HTR-8/SVneo (cell line): ENCODE data around the gene OSTF1.

Experiments used
- DNase-seq: peaks from one replicate; pipeline ENCODE4 v3.0.0; 2011; ENCODE audit warnings: low spot score, mixed read lengths; ENCODE audit not compliant: insufficient read length
- FAIRE-seq: peaks from 2 replicates; lab custom pipeline; 2011; peaks lifted over from hg19 to GRCh38; lab: Jason Lieb, UNC

Gene OSTF1

GRCh38 chr9:75149841-75150241, 61.5 kb downstream of the OSTF1 start:
- FAIRE-seq: no peak
- DNase-seq: no peak

GRCh38 chr9:75150512-75150911, 62.2 kb downstream of the OSTF1 start:
- FAIRE-seq (no peak), DNase-seq (no peak)

GRCh38 chr9:75152416-75152815, 64.1 kb downstream of the OSTF1 start:
- DNase-seq: no peak
- FAIRE-seq: no peak

GRCh38 chr9:75156858-75157257, 68.5 kb downstream of the OSTF1 start:
- no peak for DNase-seq
- no peak for FAIRE-seq

- FAIRE-seq: no peak
Observed at GRCh38 chr9:75161116-75161857, 73.0 kb downstream of the OSTF1 start.

GRCh38 chr9:75163764-75164163, 75.5 kb downstream of the OSTF1 start:
- DNase-seq (no peak), FAIRE-seq (no peak)

More at GRCh38 chr9:75161116-75161857, 73.0 kb downstream of the OSTF1 start:
- DNase-seq: no peak

- DNase-seq (no peak), FAIRE-seq (no peak)
Observed at GRCh38 chr9:75164573-75164972, 76.3 kb downstream of the OSTF1 start.

GRCh38 chr9:75167281-75167680, 79.0 kb downstream of the OSTF1 start:
- DNase-seq (no peak), FAIRE-seq (no peak)

- DNase-seq: no peak
- FAIRE-seq: no peak
Observed at GRCh38 chr9:75168270-75169178, 80.2 kb downstream of the OSTF1 start.

GRCh38 chr9:75169623-75170022, 81.3 kb downstream of the OSTF1 start:
- DNase-seq: no peak
- FAIRE-seq: no peak

GRCh38 chr9:75170898-75171360, 82.6 kb downstream of the OSTF1 start:
- no peak for FAIRE-seq
- DNase-seq: peak; percentile 43

- no peak for DNase-seq
- no peak for FAIRE-seq
Observed at GRCh38 chr9:75175395-75175794, 87.1 kb downstream of the OSTF1 start.

- DNase-seq (no peak), FAIRE-seq (no peak)
Observed at GRCh38 chr9:75176037-75176436, 87.7 kb downstream of the OSTF1 start.

- no peak for FAIRE-seq
- DNase-seq: no peak
Observed at GRCh38 chr9:75181750-75182149, 93.4 kb downstream of the OSTF1 start.

GRCh38 chr9:75183306-75183705, 95.0 kb downstream of the OSTF1 start:
- DNase-seq: no peak
- no peak for FAIRE-seq

GRCh38 chr9:75184471-75184870, 96.2 kb downstream of the OSTF1 start:
- DNase-seq: no peak
- no peak for FAIRE-seq

GRCh38 chr9:75185585-75186170, 97.4 kb downstream of the OSTF1 start:
- FAIRE-seq: no peak
- DNase-seq: peak; percentile 13

GRCh38 chr9:75186767-75187380, 98.6 kb downstream of the OSTF1 start:
- FAIRE-seq (no peak), DNase-seq (no peak)

- FAIRE-seq (no peak), DNase-seq (no peak)
Observed at GRCh38 chr9:75188756-75189155, 100.4 kb downstream of the OSTF1 start.

- DNase-seq: no peak
Observed at GRCh38 chr9:75190762-75191161, 102.4 kb downstream of the OSTF1 start.

More at GRCh38 chr9:75190762-75191161, 102.4 kb downstream of the OSTF1 start:
- FAIRE-seq: no peak
